ENCODE results near the gene TSEN2.
"Not testable (repeated sequence)": the region's sequence is repeated elsewhere in the genome, so short reads cannot be mapped to it uniquely, and the experiment has no call there.

TSEN2 gene

GRCh38 chr3:12472796-12473195, 11.5 kb upstream of the TSEN2 start:
- DNase-seq, result no peak

- no peak for DNase-seq
Measured at GRCh38 chr3:12473511-12473910, 10.8 kb upstream of the TSEN2 start.

GRCh38 chr3:12476238-12476897, 7.9 kb upstream of the TSEN2 start:
- DNase-seq, result no peak

- DNase-seq, result no peak
Measured at GRCh38 chr3:12477256-12477655, 7.0 kb upstream of the TSEN2 start.

GRCh38 chr3:12478326-12478725, 6.0 kb upstream of the TSEN2 start:
- DNase-seq, result no peak

- not testable (repeated sequence) for DNase-seq
Measured at GRCh38 chr3:12479198-12479597, 5.1 kb upstream of the TSEN2 start.

GRCh38 chr3:12479919-12480427, 4.3 kb upstream of the TSEN2 start:
- DNase-seq, result no peak

- no peak for DNase-seq
Measured at GRCh38 chr3:12483410-12483809, 870 bp upstream of the TSEN2 start.

- DNase-seq, result no peak
Measured at GRCh38 chr3:12483872-12484197, 445 bp upstream of the TSEN2 start.

GRCh38 chr3:12484983-12485327, 675 bp downstream of the TSEN2 start:
- no peak for DNase-seq

GRCh38 chr3:12486001-12486400, 1.7 kb downstream of the TSEN2 start:
- DNase-seq, result no peak

GRCh38 chr3:12486916-12487315, 2.6 kb downstream of the TSEN2 start:
- DNase-seq, result no peak

- no peak for DNase-seq
Measured at GRCh38 chr3:12487336-12487735, 3.1 kb downstream of the TSEN2 start.

GRCh38 chr3:12487786-12488185, 3.5 kb downstream of the TSEN2 start:
- DNase-seq, result no peak

- DNase-seq, result no peak
Measured at GRCh38 chr3:12489368-12489767, 5.1 kb downstream of the TSEN2 start.

GRCh38 chr3:12489832-12490231, 5.6 kb downstream of the TSEN2 start:
- no peak for DNase-seq

- no peak for DNase-seq
Measured at GRCh38 chr3:12490547-12490946, 6.3 kb downstream of the TSEN2 start.

- no peak for DNase-seq
Measured at GRCh38 chr3:12495749-12496452, 11.6 kb downstream of the TSEN2 start.

- DNase-seq, result no peak
Measured at GRCh38 chr3:12496453-12496761, 12.1 kb downstream of the TSEN2 start.

- no peak for DNase-seq
Measured at GRCh38 chr3:12499474-12499873, 15.2 kb downstream of the TSEN2 start.

GRCh38 chr3:12501360-12502020, 17.2 kb downstream of the TSEN2 start:
- DNase-seq, result no peak

GRCh38 chr3:12503126-12503957, 19.1 kb downstream of the TSEN2 start:
- no peak for DNase-seq

- DNase-seq, result no peak
Measured at GRCh38 chr3:12506201-12506709, 22.0 kb downstream of the TSEN2 start.

Measured in NCI-H2107 (cell line).